Stimulated activated naive B cell treated with anti-CD40 and anti-IgM and Interleukin-4, amounts not matched to agents 10 μg/mL and 1 μg/mL and 100 μg/mL, for 72 hours (primary cell): ENCODE measurements around the gene DTX4.
A peak's percentile ranks its signal among the peaks of the same experiment; 100 is the strongest.

Experiments used
- ATAC-seq, 2 donors: fragments of 150-1000 bp; cut with Tn5 transposase; replicated peaks; 2 replicates each; pipeline ENCODE4 v1.10.0; 2021; ENCODE audit warnings: moderate library complexity in 1 of 2
- DNase-seq: peaks from one replicate; pipeline ENCODE4 v3.0.0; 2021
- H3K27ac Mint-ChIP-seq: one replicate; pipeline ENCODE4 v1.8.0; 2022; ENCODE audit warnings: mild to moderate bottlenecking, mixed read lengths
- H3K27me3 Mint-ChIP-seq, 2 donors: one replicate each; pipeline ENCODE4 v1.8.0; 2022; ENCODE audit warnings: mixed read lengths in 2 of 2
- H3K36me3 Mint-ChIP-seq, 2 donors: one replicate each; pipeline ENCODE4 v1.8.0; 2022; ENCODE audit warnings: mixed read lengths in 2 of 2, mild to moderate bottlenecking in 1 of 2
- H3K4me1 Mint-ChIP-seq, 2 donors: one replicate each; pipeline ENCODE4 v1.8.0; 2022; ENCODE audit warnings: mixed read lengths in 2 of 2, mild to moderate bottlenecking in 1 of 2
- H3K4me3 Mint-ChIP-seq, 2 donors: one replicate each; pipeline ENCODE4 v1.8.0; 2022; ENCODE audit warnings: mild to moderate bottlenecking in 2 of 2, mixed read lengths in 2 of 2, moderate library complexity in 1 of 2
- H3K9me3 Mint-ChIP-seq, 2 donors: one replicate each; pipeline ENCODE4 v1.8.0; 2022; ENCODE audit warnings: mixed read lengths in 2 of 2, mild to moderate bottlenecking in 1 of 2

Gene DTX4

DNA sequence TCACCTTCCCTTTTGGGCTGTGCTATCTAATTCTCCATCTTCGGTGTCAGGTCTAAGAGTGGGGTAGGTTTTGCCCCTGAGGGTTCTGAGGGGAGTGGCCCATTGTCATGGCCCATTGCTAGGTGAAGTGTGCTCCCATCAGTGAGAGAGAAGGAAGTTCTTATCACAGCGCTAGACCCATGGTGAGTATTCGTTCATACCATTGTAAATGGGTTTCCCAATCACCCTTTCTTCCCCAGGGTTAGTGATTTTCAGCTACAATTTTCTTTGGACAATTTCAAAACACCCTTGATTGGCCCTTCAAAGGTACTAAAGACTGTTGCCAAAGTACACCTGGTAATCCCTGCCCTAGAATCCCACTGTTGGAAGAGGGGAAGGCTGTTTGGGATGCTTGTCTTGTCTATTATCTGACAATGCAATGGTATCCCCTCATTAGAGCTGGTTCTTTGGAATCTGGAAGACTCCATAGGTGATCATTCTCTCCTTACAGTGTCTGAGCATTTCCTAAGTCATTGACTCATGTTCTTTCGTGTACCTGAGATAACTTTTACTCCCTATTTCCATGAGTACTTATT lies 20.6 kb downstream of the DTX4 start:
- no peak for DNase-seq
- no peak overlapping the region for H3K4me3 Mint-ChIP-seq
- H3K4me1 Mint-ChIP-seq, result peaks cover 11 to 56% of the 10 kb centered on the region in 2 donors
- ATAC-seq, result no peak
- H3K27ac Mint-ChIP-seq, result peak overlapping the region; percentile 33
- H3K36me3 Mint-ChIP-seq, result peaks cover 53 to 64% of the 10 kb centered on the region in 2 donors
- peaks cover 2 to 5% of the 10 kb centered on the region in 2 donors for H3K9me3 Mint-ChIP-seq
- no peaks in the 10 kb centered on the region for H3K27me3 Mint-ChIP-seq

DNA sequence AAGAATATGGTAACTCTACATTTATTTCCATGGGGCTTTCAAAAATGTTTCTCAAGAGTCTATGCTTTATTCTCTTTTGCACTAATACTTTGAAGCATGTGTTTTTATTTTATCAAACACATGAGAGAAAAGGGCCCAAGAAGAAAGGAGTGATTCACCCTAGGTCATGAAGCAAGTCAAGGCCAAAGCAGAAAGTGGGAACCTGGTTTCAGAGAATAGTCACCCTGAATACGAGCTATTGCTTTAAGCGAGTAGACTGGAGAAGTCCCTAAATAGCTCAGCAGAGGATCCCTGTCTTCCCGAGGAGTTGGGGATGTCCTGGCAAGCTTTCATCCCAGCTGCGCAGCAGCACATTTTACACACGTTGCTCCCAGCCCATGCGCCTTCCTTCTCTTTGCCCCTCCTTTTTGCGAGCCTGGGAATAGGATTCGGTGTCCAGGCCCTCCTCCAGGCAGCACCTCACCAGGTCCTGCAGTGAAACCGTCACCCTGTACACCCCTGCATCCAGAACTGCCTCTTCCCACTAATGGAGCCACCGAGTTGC lies 21.7 kb downstream of the DTX4 start:
- DNase-seq, result no peak
- no peak overlapping the region for H3K27ac Mint-ChIP-seq
- H3K36me3 Mint-ChIP-seq, result peaks cover 52 to 64% of the 10 kb centered on the region in 2 donors
- no peak for ATAC-seq
- peaks cover 19 to 60% of the 10 kb centered on the region in 2 donors for H3K4me1 Mint-ChIP-seq
- peaks cover 2 to 5% of the 10 kb centered on the region in 2 donors for H3K9me3 Mint-ChIP-seq
- no peak overlapping the region for H3K4me3 Mint-ChIP-seq
- H3K27me3 Mint-ChIP-seq, result no peaks in the 10 kb centered on the region

DNA sequence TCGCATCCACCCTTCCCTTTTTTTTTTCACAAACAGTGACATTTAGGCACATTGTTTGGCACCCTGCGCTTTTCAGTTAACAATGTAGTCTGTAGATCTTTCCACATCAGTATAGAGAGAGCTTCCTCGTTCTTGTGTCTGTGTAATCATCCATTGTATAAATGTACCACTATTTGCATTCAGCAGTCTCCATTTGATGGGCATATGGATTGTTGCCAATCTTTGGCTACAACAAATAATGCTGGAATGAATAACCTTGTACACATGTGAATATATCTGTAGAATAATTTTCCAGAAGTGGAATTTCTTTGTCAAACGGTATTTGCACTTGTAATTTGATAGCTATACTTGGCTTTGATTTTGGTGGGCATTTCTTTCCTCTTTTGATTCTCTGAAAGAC lies 23.7 kb downstream of the DTX4 start:
- H3K27ac Mint-ChIP-seq, result no peak overlapping the region
- ATAC-seq, result no peak
- H3K36me3 Mint-ChIP-seq, result peaks cover 50 to 54% of the 10 kb centered on the region in 2 donors
- no peak for DNase-seq
- H3K4me1 Mint-ChIP-seq, result peaks cover 27 to 69% of the 10 kb centered on the region in 2 donors
- H3K4me3 Mint-ChIP-seq, result no peak overlapping the region
- no peaks in the 10 kb centered on the region for H3K27me3 Mint-ChIP-seq
- peaks cover 2 to 5% of the 10 kb centered on the region in 2 donors for H3K9me3 Mint-ChIP-seq

DNA sequence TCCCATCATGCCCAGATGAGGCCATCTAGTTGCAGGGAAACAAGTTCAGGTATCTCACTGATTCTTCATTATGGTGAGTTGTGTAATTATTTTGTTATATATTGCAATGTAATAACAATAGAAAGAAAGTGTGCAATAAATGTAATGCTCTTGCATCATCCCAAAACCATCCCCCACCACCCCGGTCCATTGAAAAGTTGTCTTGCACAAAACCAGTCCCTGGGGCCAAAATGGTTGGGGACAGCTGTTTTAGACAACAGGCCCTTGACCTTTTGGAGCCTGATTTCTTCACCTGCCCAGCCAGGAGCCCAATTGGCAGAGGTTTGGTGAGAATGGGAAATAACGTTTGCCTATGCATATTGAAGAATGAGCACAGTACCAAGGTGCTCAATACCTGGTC lies 24.8 kb downstream of the DTX4 start:
- DNase-seq (no peak), ATAC-seq (no peak)
- Mint-ChIP-seq H3K27ac (no peak overlapping the region), H3K4me3 (no peak overlapping the region), H3K27me3 (no peaks in the 10 kb centered on the region), H3K9me3 (peaks cover 2 to 5% of the 10 kb centered on the region in 2 donors), H3K4me1 (peaks cover 35 to 74% of the 10 kb centered on the region in 2 donors), H3K36me3 (peaks cover 52 to 55% of the 10 kb centered on the region in 2 donors)

DNA sequence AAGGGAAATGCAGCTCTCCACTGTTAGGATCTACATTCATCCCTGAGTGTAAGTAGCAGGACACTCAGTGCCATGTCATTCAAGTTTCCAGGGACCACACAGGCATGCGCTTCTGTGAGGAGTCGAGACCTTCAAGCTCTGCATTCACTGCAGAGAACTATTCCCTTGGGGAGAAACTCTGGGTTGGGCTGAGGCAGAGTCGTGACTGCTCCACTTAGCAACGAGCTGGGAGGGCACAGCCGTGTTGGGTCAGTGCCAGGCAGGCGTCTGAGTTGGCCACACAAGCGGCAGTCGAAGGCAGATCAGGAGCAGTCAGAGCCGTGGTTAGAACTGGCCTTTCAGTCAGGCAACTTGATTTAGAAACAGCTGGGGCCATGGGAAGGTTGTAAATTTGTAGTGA lies 26.1 kb downstream of the DTX4 start:
- peak overlapping the region; percentile 48 for H3K27ac Mint-ChIP-seq
- H3K4me3 Mint-ChIP-seq, result peak overlapping the region; percentile 57 to 61
- peaks cover 46 to 56% of the 10 kb centered on the region in 2 donors for H3K36me3 Mint-ChIP-seq
- peak; percentile 36 for DNase-seq
- no peaks in the 10 kb centered on the region for H3K27me3 Mint-ChIP-seq
- peak; percentile 52 to 57 for ATAC-seq
- H3K9me3 Mint-ChIP-seq, result peaks cover 2 to 5% of the 10 kb centered on the region in 2 donors
- peaks cover 37 to 83% of the 10 kb centered on the region in 2 donors for H3K4me1 Mint-ChIP-seq

DNA sequence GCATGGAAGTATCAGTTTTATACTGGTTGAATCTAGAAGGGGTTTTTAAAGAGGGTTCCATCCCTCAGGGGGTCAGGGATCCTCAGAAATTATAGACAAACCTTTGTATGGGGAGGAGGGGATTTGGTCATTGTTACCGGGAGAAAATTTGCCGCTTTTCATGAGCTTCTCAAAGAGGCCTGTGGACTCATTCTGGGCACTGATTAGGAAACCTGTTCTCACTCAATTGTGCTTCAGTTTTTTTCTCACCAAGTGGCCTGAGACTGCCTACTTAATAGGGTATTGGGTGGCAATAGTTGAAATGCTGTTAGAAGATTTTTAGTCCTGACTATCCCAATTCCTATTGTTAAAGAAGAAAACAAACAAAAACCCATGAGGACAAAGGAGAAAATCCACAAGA lies 26.8 kb downstream of the DTX4 start:
- Mint-ChIP-seq H3K4me1 (peaks cover 37 to 84% of the 10 kb centered on the region in 2 donors), H3K27me3 (no peaks in the 10 kb centered on the region), H3K27ac (peak overlapping the region; percentile 47), H3K36me3 (peaks cover 46 to 53% of the 10 kb centered on the region in 2 donors), H3K4me3 (peak overlapping the region in 1 of 2 donors; percentile 2), H3K9me3 (peaks cover 2 to 5% of the 10 kb centered on the region in 2 donors)
- DNase-seq, result no peak
- no peak for ATAC-seq

DNA sequence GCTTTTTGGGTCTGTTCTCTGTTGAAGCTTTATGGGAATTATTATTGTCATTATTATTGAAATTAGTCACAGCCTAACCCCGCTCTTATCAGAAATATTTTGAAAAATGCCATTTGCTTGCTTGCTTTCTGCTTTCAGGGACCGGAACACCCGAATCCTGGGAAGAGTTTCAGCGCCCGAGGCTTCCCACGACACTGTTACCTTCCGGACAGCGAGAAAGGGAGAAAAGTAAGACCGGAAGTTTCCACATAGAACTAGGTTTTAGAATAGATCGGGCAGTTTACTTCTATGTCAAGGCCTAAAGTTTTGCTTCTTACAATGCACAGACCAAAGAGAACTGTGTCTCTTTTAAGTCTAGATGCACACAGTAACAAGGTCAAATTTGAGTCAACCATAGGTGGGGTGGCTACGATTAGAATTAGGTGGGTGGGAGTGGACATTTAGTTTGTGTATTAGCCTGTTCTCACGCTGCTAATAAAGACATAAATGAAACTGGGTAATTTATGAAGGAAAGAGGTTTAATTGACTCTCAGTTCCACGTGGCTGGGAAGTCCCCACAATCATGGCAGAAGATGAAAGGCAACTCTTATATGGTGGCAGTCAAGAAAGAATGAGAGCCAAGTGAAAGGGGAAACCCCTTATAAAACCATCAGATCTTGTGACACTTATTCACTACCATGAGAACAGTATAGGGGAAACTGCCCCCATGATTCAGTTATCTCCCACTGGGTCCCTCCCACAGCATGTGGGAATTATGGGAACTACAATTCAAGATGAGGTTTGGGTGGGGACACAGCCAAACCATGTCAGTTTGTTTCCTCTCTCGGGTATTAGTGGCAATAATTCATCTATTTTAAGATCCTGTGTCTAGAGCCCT lies 27.9 kb downstream of the DTX4 start:
- ATAC-seq (peak; percentile 78 to 80), DNase-seq (peak; percentile 63)
- Mint-ChIP-seq H3K36me3 (peaks cover 41 to 52% of the 10 kb centered on the region in 2 donors), H3K27ac (peak overlapping the region; percentile 89), H3K9me3 (peaks cover 2 to 5% of the 10 kb centered on the region in 2 donors), H3K27me3 (no peaks in the 10 kb centered on the region), H3K4me3 (peak overlapping the region; percentile 28 to 63), H3K4me1 (peaks cover 41 to 89% of the 10 kb centered on the region in 2 donors)

DNA sequence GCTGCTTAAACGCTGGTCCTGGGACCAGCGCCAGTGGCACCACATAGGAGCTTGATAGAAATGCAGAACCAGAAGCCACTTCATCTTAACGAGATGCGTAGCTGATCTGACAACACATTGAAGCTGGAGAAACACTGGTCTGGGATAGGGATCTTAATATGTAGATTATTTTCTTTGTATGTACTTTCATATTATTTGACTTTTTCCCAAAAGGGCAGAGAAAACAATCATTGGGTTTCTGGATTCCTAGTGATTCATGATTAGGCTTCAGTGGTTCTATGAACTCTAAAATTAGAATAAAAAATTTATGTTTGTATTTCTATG lies 28.5 kb downstream of the DTX4 start:
- ATAC-seq (peak; percentile 72 to 77), DNase-seq (no peak)
- peaks cover 41 to 89% of the 10 kb centered on the region in 2 donors for H3K4me1 Mint-ChIP-seq

DNA sequence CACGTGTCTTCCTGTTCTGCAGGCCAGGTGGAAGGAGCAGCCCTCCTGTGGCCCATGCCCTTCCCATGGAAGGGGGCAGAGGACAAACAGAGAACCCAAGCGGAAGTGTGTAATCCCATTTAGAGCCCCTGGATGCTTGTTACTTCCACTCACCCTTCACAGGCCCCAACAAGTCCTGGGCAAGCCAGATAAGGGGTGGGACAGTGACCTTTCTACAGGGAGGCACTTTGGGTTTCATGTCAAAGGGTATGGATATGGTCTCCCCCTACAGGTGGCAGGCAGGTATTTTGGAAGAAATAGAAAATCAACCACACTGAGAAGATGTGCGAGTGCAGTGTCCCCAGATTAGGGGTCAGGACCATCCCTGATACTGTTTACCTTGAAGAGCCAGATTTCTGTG lies 29.4 kb downstream of the DTX4 start:
- no peak for ATAC-seq
- peaks cover 46 to 52% of the 10 kb centered on the region in 2 donors for H3K36me3 Mint-ChIP-seq
- no peak overlapping the region for H3K4me3 Mint-ChIP-seq
- H3K27ac Mint-ChIP-seq, result peak overlapping the region; percentile 6
- H3K9me3 Mint-ChIP-seq, result peaks cover 2 to 5% of the 10 kb centered on the region in 2 donors
- DNase-seq, result no peak
- peaks cover 47 to 87% of the 10 kb centered on the region in 2 donors for H3K4me1 Mint-ChIP-seq
- H3K27me3 Mint-ChIP-seq, result no peaks in the 10 kb centered on the region

More for the DNA sequence above, 28.5 kb downstream of the DTX4 start:
- Mint-ChIP-seq H3K9me3 (peaks cover 2 to 5% of the 10 kb centered on the region in 2 donors), H3K27ac (peak overlapping the region; percentile 89), H3K27me3 (no peaks in the 10 kb centered on the region), H3K36me3 (peaks cover 41 to 52% of the 10 kb centered on the region in 2 donors), H3K4me3 (peak overlapping the region; percentile 28 to 63)

DNA sequence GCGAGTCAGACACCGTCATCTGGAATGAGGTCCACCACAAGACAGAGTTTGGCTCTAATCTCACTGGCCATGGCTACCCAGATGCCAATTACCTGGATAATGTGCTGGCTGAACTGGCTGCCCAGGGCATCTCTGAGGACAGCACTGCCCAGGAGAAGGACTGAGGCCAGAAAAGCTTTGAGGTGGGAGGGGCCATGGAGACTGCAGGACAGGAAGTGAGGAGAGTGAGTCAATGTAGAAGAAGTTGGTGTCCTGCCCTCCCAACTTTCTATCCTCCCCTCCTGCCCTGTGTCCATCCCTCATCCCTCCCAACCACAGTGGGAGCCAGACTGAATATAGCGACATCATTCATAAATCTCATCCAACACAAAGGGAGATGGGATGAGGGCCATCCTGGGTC lies 32.8 kb downstream of the DTX4 start:
- peak overlapping the region; percentile 85 for H3K27ac Mint-ChIP-seq
- no peaks in the 10 kb centered on the region for H3K27me3 Mint-ChIP-seq
- peaks cover 53 to 84% of the 10 kb centered on the region in 2 donors for H3K4me1 Mint-ChIP-seq
- no peak overlapping the region for H3K4me3 Mint-ChIP-seq
- no peak for ATAC-seq
- no peak for DNase-seq
- no peaks in the 10 kb centered on the region for H3K9me3 Mint-ChIP-seq
- H3K36me3 Mint-ChIP-seq, result peaks cover 35 to 49% of the 10 kb centered on the region in 2 donors

DNA sequence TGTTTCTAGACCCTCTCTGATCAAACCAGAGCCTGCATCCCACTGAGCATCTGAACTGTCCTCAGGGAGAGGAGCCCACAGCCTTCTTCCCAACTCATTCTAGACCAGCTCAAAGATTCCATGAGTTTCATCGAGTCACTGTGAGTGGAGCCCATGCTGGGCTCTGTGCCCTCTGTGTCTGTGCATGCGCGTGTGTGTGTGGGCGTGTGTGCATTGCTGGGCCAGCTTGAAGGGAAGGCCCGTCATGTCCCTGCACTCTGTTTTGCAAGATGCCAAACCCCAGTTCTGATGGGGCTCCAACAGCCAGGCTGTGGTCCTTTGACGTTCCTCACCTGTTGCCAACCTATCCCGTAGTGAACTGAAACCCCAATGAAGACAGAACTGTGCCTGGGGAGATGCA lies 33.7 kb downstream of the DTX4 start:
- Mint-ChIP-seq H3K36me3 (peaks cover 34 to 50% of the 10 kb centered on the region in 2 donors), H3K4me3 (no peak overlapping the region), H3K27me3 (no peaks in the 10 kb centered on the region), H3K27ac (no peak overlapping the region), H3K4me1 (peaks cover 53 to 84% of the 10 kb centered on the region in 2 donors), H3K9me3 (no peaks in the 10 kb centered on the region)
- no peak for DNase-seq
- no peak for ATAC-seq

DNA sequence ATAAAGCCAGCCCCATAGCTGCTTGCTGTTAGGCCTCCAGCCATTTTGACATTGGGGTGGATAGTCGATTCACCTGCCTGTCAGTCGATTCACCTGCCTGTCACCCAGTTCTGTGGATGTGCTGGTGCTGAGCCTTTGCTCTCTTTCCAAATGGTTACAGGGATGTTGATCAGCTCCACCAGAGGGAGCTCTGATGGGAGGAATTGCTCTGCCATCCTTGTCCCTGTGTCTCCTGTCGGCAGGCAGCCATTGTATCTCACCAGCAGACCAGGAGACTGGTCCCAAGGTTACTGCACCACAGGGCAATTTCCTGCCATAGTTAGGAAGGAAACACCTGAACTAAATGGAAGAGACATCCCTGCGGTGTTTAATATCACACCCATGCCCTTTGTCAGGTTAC lies 34.7 kb downstream of the DTX4 start:
- no peaks in the 10 kb centered on the region for H3K9me3 Mint-ChIP-seq
- H3K36me3 Mint-ChIP-seq, result peaks cover 27 to 44% of the 10 kb centered on the region in 2 donors
- peak overlapping the region; percentile 28 for H3K27ac Mint-ChIP-seq
- ATAC-seq (no peak), DNase-seq (no peak)
- no peaks in the 10 kb centered on the region for H3K27me3 Mint-ChIP-seq
- H3K4me3 Mint-ChIP-seq, result peak overlapping the region; percentile 33 to 75
- H3K4me1 Mint-ChIP-seq, result peaks cover 53 to 84% of the 10 kb centered on the region in 2 donors

DNA sequence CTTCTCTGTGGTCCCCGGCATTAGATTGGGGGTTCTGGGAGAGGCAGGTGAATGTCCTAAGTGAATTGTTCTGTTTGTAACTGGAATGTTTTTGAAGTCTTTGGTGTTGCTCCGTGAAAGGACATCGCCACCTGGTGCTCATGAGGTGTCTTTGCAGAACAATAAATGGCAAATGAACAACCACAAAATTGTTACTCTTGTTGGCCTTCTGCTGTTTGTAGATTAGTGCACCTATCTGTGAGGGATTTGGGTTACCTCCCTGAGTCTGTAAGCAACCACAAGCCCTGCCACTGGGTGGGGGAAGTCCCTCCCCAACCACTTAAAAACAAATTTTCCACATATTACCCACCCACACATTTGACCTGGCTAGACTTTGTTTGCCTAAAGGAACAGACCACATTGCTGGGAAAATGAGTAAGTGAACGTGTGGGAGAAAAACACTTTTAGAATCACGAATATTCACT lies 36.1 kb downstream of the DTX4 start:
- Mint-ChIP-seq H3K27ac (peak overlapping the region; percentile 88), H3K36me3 (peaks cover 20 to 37% of the 10 kb centered on the region in 2 donors), H3K27me3 (no peaks in the 10 kb centered on the region), H3K4me1 (peaks cover 61 to 88% of the 10 kb centered on the region in 2 donors), H3K9me3 (no peaks in the 10 kb centered on the region), H3K4me3 (peak overlapping the region; percentile 75 to 92)
- peak; percentile 75 to 83 for ATAC-seq
- peak; percentile 68 for DNase-seq

DNA sequence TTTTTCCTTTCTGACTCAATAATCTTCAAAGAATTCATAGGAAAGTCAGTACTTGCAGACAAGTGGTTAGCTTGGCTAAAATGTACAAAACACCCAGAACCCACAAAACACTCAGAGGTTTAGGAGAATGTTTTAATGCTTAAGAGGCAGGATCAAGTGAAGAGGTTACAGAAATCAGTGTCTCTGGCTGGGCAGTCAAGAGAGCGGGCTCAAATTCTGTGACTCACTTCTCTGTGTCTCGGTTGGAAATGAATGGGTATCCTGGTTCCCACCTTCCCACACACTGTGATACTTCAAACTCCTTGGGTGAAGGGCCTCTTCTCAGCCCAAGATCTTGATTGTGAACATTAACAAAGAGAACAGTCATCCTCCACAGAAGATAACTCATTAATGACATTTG lies 37.0 kb downstream of the DTX4 start:
- Mint-ChIP-seq H3K27me3 (no peaks in the 10 kb centered on the region), H3K9me3 (no peaks in the 10 kb centered on the region), H3K27ac (peak overlapping the region; percentile 88), H3K4me3 (peak overlapping the region; percentile 75 to 92), H3K36me3 (peaks cover 20 to 37% of the 10 kb centered on the region in 2 donors), H3K4me1 (peaks cover 66 to 94% of the 10 kb centered on the region in 2 donors)
- DNase-seq, result no peak
- no peak for ATAC-seq
